Keratinocyte (primary cell): ENCODE results near the gene NOL9.

Source experiments
- EZH2 ChIP-seq: IDR thresholded peaks from one replicate; pipeline ENCODE4 v1.6.1; 2012; ENCODE audit warnings: inconsistent platforms, mild to moderate bottlenecking, low read length, moderate library complexity
- TF ChIP-seq, protein P1 (sequence below), 3 experiments: IDR thresholded peaks in 1 of 3; conservative IDR thresholded peaks in 1 of 3; optimal IDR thresholded peaks in 1 of 3; 2 replicates in 2 of 3; 3 replicates in 1 of 3; pipeline versions ENCODE3 to v1.5.1; 2011; ENCODE audit warnings: low read length in 3 of 3, mild to moderate bottlenecking in 3 of 3, moderate library complexity in 2 of 3, control low read depth in 1 of 3, inconsistent platforms in 1 of 3; ENCODE audit not compliant: insufficient read depth in 2 of 3; ENCODE audit errors: extremely low read depth in 1 of 3

- TF ChIP-seq, protein P1, sequence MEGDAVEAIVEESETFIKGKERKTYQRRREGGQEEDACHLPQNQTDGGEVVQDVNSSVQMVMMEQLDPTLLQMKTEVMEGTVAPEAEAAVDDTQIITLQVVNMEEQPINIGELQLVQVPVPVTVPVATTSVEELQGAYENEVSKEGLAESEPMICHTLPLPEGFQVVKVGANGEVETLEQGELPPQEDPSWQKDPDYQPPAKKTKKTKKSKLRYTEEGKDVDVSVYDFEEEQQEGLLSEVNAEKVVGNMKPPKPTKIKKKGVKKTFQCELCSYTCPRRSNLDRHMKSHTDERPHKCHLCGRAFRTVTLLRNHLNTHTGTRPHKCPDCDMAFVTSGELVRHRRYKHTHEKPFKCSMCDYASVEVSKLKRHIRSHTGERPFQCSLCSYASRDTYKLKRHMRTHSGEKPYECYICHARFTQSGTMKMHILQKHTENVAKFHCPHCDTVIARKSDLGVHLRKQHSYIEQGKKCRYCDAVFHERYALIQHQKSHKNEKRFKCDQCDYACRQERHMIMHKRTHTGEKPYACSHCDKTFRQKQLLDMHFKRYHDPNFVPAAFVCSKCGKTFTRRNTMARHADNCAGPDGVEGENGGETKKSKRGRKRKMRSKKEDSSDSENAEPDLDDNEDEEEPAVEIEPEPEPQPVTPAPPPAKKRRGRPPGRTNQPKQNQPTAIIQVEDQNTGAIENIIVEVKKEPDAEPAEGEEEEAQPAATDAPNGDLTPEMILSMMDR (optimal IDR thresholded peaks at IDR 0.05 in 1 of 3, IDR thresholded peaks at IDR 0.05 in 1 of 3, conservative IDR thresholded peaks at IDR 0.05 in 1 of 3; ENCODE audit: extremely low read depth in 1 of 3, insufficient read depth in 2 of 3, low read length in 3 of 3): no peak
- TF ChIP-seq EZH2: no peak
These were observed 18.0 kb downstream of the NOL9 start for GRCh38 chr1:6536291-6536690.
